ENCODE results near the gene FHOD3.

- no peak for TF ChIP-seq REST (IDR thresholded peaks at IDR 0.05; ENCODE audit: insufficient replicate concordance, low read depth)
- TF ChIP-seq CTCF (IDR thresholded peaks at IDR 0.05; ENCODE audit: insufficient read depth, low read length) = no peak
Measured at GRCh38 chr18:36771245-36771644, 473.7 kb downstream of the FHOD3 start.
